SU-DHL-6 (cell line): ENCODE results near the gene KIF2C.

Source experiments
- H2AFZ ChIP-seq: fragments of 200-600 bp; sonication (generic); 2 replicates; pipeline ENCODE4 v1.6.1; 2014; ENCODE audit warnings: low read depth, mild to moderate bottlenecking, moderate library complexity, mixed read lengths, antibody characterized with exemption, low read length; ENCODE audit not compliant: severe bottlenecking
- H3F3A ChIP-seq: fragments of 200-600 bp; shearing (Covaris generic); 2 replicates; pipeline ENCODE4 v1.6.0; 2016; ENCODE audit warnings: antibody characterized with exemption, mild to moderate bottlenecking; ENCODE audit not compliant: insufficient read depth
- H3K27ac ChIP-seq: fragments of 200-600 bp; sonication (generic); 2 replicates; pipeline ENCODE4 v1.5.1; 2016; ENCODE audit warnings: low read depth, mild to moderate bottlenecking, low read length, moderate library complexity, mixed read lengths
- H3K27me3 ChIP-seq: fragments of 200-600 bp; sonication (generic), shearing (Covaris generic); 2 replicates; pipeline ENCODE4 v1.6.0; 2014; ENCODE audit warnings: mild to moderate bottlenecking, low read length
- H3K36me3 ChIP-seq: fragments of 200-600 bp; sonication (generic); 2 replicates; pipeline ENCODE4 v1.6.1; 2014; ENCODE audit warnings: mild to moderate bottlenecking, low read length, mixed read lengths
- H3K4me2 ChIP-seq: fragments of 300-600, 200-600 bp; shearing (Covaris generic), sonication (generic); 2 replicates; pipeline ENCODE4 v1.6.0; 2014; ENCODE audit warnings: low read length, low read depth, mild to moderate bottlenecking; ENCODE audit not compliant: poor library complexity, severe bottlenecking
- H3K4me3 ChIP-seq: fragments of 200-600 bp; sonication (generic); 2 replicates; pipeline ENCODE4 v1.5.1; 2014; ENCODE audit warnings: antibody characterized with exemption, low read length, mild to moderate bottlenecking, mixed read lengths; ENCODE audit not compliant: insufficient read depth, poor library complexity, severe bottlenecking
- H3K79me2 ChIP-seq: fragments of 200-600 bp; sonication (generic); 2 replicates; pipeline ENCODE4 v1.6.1; 2014; ENCODE audit warnings: mild to moderate bottlenecking, low read length, moderate library complexity; ENCODE audit not compliant: insufficient read depth
- H3K9ac ChIP-seq: fragments of 200-600 bp; sonication (generic); 2 replicates; pipeline ENCODE4 v1.7.0; 2014; ENCODE audit warnings: mild to moderate bottlenecking, low read length
- H3K9me2 ChIP-seq: fragments of 200-600 bp; sonication (generic); replicated peaks from 2 replicates; pipeline ENCODE4 v1.6.1; 2014; ENCODE audit warnings: low read length; ENCODE audit not compliant: insufficient read depth
- H3K9me3 ChIP-seq: fragments of 200-600 bp; sonication (generic); 2 replicates; pipeline ENCODE4 v1.6.1; 2014; ENCODE audit warnings: low read length, mixed read lengths; ENCODE audit not compliant: insufficient read depth
- H4K20me1 ChIP-seq: fragments of 200-600 bp; sonication (generic); 2 replicates; pipeline ENCODE4 v1.6.1; 2014; ENCODE audit warnings: low read depth, mild to moderate bottlenecking, antibody characterized with exemption, low read length, moderate library complexity, mixed read lengths
- CTCF ChIP-seq: fragments of 200-600 bp; sonication (generic); IDR thresholded peaks from one replicate; pipeline ENCODE4 v1.5.1; 2017; ENCODE audit warnings: antibody characterized with exemption, mild to moderate bottlenecking, low read length, moderate library complexity; ENCODE audit not compliant: insufficient read depth, poor library complexity, severe bottlenecking
- EZH2phosphoT487 ChIP-seq: fragments of 200-600 bp; sonication (generic), shearing (Covaris generic); conservative IDR thresholded peaks from 2 replicates; pipeline ENCODE4 v1.6.1; 2018; ENCODE audit warnings: mild to moderate bottlenecking, antibody characterized with exemption, low read length, moderate library complexity, mixed read lengths

KIF2C gene

DNA sequence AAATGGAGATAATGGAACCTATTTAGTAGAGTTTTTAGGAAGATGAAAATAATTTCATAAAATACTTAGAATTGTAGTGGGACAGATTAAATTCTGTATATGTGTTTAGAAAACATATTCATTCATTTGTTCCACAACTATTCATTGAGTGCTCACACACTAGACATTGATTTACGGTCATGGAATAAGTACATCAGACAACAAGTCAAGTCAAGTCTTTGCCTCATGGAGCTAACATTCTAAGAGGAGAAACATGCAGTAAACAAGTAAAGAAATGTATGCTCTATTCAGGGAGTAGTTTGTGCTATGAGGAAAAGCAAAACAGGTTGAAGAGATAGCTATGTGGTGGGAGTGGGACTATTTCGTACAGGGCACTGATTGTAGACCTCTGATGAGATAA, 77.7 kb downstream of the KIF2C start:
- Histone ChIP-seq H3K9ac (no peak overlapping the region), H3K27ac (no peak overlapping the region), H3F3A (peaks cover 30% of the 10 kb centered on the region), H2AFZ (no peak overlapping the region), H3K79me2 (no peaks in the 10 kb centered on the region), H3K4me3 (no peak overlapping the region), H3K4me2 (no peak overlapping the region), H3K36me3 (no peaks in the 10 kb centered on the region), H3K9me2 (no peaks in the 10 kb centered on the region), H3K27me3 (no peaks in the 10 kb centered on the region), H3K9me3 (no peaks in the 10 kb centered on the region), H4K20me1 (no peaks in the 10 kb centered on the region)
- TF ChIP-seq CTCF (no peak), EZH2phosphoT487 (no peak)
